Activated CD4-positive, alpha-beta T cell treated with anti-CD3 and anti-CD28 coated beads, Interleukin-2, amount 50 U/mL, for 4 hours (primary cell): Measurements from ENCODE around the gene GJA9.

Experiments
- DNase-seq, 2 experiments: peaks; one replicate each; pipeline ENCODE4 v3.0.0-alpha.2; 2020

GJA9 gene

GRCh38 chr1:38829368-38829767 lies 52.0 kb downstream of the GJA9 start:
- DNase-seq: no peak

DNA sequence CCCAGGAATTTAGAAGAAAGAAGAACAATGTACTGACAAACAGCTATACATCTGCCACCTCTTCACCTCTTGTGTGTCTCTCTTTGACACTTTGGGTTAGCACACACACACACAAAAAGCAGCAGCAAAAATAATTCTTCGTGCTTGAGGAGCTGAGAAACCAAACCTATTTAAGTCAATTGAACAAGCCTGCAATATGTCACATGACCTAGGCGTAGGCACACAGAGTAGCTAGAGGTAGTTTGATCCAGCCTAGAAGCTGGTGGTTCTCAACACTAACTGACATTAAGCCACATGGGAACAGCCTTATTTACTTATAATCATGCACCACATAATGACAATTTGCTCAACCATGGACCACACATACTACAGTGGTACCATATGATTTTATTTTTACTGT lies 54.1 kb downstream of the GJA9 start:
- no peak for DNase-seq

DNA sequence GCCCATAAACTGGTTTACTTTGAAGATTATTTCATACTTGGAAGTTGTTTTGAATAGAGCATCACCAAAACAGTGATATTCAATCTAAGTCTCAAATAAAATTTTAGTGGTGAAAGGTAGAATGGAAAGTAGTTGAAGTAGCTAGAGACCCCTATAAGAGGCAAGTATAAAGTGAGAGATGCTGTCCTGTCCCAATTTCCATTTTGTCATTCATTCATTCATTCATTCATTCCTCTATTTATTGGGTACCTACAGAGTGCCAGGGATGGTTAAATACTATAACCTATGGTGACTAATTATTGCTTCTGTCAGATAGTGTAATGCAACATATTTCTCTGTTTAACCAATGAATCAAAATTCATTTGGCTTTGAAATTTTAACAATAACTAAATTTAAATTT lies 54.5 kb downstream of the GJA9 start:
- DNase-seq: no peak

DNA sequence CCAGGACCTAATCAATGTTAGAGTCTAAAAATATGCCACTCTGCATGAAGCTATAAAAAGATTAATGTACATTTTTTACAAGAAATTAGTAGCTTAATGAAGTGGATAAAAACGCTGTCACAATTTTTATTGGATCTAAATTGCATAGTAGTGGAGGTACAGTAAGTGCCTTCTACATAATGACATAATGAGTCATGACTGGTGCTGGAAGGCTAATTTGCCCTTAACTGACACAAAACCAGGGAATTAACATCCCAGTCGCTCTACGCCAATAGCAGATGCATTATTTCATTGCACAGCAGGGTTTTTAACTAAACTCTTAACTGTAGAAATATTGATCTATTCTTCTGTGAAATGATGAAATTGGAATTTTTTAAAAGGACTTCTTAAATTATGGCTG lies 55.1 kb downstream of the GJA9 start:
- no peak for DNase-seq
